NCI-H774 (cell line): Measurements from ENCODE around the gene HACD2.

Experiments used
- DNase-seq: peaks from one replicate; lab custom pipeline; 2025; lab: John Stamatoyannopoulos, UW

HACD2 gene

DNA sequence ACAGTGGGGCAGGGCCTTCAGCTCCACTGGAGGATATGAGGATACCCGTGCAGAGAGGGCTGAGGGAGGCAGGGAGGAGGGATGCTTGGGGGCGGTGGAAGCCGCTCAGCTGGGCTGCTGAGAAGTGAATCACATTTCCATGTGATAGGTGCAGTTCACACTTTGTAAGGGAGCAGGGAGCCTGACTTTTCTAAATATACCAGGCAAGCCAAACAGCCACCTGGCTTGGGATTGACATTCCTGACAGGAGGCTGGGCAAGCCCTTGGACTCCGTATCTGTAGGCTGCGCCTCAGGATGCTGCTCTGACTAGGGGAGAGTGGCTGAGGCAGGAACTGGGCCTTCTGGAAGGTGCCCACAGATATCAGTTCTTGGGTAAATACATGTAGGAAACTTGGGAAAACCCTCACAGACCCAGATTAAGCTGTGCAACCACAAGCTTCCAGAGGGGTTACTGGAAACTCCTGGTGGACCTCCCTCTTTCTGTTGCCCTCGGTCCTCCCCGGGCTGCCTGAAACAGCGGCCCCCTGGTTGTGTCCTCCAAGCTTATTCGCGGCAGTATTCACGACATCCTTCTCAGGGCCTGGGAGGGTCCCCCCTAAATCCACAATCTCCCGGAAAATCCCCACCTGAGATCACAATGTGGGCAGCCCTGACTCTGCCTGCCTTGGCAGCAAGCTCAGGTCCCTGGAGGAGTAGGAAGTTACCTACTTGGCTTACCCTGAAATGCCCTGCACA, 103.0 kb downstream of the HACD2 start:
- no peak for DNase-seq

DNA sequence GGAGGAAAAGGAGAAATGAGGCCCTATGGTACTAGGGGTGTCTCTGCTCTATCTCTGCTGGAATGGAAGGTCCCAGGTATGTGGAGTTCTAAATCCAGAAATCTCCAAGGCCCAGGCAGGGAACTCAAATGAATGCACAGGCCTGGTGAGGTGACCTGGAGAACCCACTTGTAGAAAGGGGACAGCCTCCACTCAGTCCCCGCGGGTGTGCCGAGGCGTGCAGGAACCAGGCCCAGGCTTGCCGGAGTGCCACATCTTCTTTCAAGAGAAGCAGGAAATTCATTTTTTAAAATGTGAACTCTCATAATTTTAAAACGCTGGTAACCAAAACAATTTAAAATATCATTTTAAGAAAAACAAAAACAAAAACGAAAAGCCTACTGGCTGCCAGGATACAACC, 103.8 kb downstream of the HACD2 start:
- no peak for DNase-seq

DNA sequence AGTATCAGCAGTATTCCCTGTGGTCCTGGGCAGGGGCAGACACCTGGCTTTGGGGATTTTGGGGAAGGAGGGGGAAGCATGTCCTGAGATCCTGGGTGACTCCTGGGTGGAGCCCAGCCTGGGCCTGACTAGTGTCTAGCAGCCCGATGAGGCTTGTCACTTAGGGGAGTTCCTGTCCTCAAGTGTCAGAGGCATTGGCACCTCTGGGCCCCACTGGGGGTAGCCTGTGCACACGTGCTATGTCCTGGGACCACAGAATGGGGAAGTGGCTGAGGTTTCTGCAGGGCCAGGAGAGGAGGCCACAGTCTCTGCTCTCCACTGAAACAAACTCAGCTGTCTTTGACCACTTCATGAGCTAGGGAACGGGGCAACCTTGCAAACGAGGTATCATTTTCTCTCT, 104.4 kb downstream of the HACD2 start:
- DNase-seq = no peak

DNA sequence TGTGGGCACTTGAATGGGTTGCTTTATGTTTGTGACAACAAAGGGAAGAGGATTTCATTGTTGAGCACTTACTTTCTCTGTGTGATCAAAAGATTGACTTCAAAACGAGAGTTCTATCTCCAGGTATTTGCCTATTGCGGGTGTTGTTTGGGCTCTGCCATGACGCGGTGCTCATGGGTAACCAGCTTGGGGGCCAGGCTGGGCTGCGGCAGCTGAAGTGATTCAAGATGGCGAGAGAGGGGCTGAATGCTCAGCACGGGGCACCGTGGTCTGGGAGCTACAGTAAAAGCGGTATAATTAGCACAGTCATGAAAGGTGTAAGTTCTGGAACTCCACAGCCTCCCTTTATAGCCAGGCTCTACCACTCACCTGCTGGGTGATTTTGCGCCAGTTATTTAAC, 105.0 kb downstream of the HACD2 start:
- no peak for DNase-seq

DNA sequence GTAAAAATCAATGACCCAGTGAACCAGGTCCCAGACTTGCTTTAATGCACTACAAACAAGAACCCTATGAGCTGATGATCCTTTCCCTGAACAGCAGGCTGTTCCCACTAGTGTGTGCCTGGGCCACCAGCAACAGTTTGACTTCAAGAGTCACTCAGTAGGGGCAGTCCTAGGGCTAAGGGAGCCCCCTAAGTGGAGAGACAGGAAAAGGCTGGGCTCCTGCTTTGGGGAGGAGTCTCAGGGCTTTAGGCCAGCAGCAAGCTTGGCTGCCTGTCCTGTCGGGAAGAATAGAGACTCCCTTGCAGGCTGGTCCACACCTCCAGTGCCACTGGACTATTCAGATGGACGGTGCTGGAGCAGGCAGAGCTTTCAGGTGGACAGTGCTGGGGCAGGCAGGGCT, 106.5 kb downstream of the HACD2 start:
- no peak for DNase-seq

DNA sequence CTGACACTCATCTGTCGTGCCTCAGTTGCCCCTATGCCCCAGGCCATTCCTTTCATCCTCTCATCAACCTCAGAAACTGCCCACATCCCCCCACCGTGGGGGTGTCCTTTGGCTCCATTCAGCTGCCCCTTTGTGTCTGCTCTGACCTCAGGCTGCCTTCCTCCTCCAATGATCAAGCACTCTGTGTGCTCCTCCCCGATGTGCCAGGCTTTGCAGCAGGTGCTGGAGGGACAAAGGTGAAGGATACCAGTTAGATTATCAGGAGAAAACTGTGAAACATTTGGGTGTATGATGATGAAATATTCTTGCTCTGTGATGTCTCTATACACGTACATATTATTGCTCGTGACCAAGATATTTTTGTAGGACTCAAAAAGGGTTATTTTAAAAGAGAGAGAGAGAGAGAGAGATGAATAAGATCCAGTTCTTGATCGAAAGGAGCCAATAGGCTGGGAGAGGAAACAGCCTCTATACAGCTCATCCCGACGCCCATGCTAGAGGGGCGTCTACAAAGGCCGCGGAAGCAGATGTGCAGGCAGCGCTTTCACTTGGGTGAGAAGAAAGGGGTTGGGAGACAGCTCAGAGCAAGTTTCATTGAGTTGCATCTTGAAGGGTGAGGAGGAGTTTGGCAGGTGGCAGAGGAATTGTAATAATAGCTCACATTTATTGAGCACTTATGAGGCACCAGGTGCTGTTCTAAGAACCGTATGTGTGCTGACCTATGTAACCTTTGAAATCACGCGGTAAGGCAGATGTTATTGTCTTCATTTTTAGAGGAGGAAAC, 107.7 kb downstream of the HACD2 start:
- DNase-seq = no peak

DNA sequence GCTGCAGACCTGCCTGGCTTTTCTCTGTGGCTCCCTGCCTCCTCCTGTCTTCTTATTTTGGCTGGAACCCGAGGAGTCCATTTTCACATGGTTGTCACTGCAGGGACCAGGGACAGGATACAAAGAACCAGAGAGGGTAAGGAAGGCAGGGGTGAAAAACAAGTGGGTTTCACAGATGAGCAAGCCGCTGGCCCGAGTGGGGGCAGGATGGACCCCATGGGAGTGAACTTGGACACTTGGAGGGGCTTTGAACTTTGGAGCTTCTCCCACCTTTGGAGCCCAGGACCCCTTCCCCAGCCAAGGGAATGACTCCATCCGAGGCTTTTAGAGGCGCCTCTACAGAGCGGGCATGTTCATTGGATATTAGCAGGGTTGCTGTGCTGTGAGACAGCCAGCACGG, 109.1 kb downstream of the HACD2 start:
- no peak for DNase-seq

DNA sequence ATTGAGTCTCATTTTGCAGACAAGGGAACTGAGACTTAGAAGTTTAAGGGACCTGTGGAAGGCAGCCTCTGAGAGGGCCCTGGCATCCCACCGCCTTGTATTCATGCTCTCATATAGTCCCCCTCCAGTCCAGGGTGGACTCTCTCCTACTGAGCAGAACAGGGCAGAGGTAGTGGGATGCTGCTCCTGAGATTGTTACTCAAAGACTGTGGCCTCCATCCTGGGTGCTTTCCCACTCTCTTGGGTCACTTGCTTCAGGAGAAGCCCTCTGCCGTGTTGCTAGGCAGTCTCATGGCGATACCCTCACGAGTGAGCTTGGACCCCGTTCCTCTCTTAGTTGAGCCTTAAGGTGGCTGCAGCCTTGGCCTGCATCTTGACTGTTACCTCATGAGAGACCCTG, 113.7 kb downstream of the HACD2 start:
- DNase-seq = no peak

DNA sequence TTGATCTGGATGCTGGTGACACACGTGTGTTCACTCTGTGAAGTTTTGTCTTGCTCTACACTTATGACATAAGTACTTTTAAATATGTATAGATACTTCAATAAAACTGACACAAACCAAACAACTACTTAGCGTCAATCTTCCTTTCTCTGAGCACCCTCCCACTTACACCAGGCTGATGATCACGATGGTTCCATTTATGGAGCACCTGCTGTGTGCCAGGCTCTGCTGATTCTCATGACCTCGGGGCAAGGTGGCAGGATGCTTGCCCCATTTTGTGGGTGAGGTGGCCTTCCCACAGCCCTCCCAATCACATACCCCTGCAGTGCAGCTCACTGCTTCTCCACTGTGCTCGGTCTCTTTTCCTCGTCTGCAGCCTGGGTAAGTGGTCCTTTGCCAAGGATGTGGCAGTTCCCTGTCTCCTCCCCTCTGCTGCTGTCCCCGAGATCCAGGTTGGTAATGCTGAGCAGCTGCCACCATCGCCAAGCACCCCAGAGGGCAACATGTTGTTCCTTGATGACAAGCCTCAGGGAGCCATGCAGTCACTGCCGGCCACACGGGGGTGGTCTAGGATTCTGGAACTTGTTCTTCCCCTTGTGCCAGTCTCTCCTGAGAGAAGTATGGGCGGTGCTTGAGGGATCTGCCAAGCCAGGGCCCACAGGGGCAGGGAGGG, 115.4 kb downstream of the HACD2 start:
- DNase-seq = no peak

DNA sequence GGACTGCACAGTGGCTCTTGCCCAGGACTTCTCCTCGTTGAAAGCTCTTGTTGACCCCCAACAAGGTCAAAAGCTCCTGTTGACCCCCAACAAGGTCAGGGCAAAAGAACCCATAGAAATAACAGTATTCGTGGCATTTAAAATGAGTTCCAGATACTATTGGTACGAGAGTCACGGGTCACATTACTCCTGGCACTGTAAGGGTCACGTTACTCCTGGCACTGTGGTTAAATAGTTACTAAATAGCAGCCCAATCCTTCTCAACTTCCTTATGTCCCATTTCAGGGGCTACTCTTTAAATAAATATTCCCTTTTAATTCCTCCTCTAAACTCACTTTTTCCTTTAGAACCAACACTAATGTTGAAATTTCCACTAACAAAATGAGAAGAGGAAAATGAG, 117.8 kb downstream of the HACD2 start:
- no peak for DNase-seq

DNA sequence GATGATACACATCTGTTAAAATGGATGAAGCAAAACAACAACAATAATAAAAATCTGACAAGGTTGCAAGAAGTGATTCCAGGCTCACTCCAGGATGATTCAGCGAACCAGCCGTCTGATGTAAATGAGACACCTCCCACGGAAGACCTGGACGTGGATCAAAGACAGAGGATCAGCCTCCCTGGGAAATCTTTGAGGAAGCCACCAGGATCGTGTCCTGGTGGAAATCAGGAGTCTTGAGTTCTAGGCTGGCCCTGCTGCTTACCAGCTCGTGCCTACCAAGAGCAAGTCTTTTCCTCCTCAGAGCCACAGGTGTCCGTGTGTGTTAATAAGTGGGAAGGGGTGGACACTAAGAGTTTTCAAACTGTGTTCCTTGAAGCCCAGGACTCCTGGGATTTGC, 120.6 kb downstream of the HACD2 start:
- no peak for DNase-seq

DNA sequence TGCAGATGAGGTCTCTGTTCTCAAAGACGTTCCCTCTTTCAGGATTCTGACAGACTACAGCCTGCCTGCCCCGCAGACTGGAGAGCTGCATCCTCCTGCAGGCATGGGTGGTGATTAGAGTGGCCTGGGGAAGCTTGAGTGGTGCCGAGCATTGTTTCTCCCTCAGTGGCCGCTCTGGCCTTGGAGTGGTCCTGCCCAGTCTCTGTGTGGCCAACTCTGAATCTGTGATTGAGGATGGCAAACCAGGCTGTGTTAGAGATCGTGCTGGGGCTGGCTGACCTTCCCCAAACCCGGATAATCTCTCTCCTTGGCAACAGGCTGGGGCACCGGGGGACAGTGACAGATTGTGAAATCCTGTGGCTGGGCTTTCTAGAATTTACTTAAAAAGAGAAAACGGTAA, 125.0 kb downstream of the HACD2 start:
- no peak for DNase-seq

DNA sequence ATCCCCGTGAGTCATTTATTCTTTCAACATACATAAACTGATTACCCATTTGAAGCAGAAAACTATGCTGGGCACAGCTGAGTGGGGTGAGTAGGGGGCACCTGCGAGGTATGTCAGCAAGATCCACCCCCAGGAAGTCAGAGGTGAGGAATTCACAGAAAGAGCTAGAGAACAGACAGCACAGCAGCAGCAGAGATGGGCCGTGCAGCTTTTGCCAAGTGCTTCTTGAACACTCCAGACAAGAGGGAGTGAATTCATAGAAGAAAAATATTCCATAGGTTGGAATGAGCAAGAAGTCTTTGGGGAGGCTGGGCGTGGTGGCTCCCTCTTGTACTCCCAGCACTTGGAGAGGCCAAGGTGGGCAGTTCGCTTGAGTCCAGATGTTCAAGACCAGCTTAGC, 126.6 kb downstream of the HACD2 start:
- no peak for DNase-seq

DNA sequence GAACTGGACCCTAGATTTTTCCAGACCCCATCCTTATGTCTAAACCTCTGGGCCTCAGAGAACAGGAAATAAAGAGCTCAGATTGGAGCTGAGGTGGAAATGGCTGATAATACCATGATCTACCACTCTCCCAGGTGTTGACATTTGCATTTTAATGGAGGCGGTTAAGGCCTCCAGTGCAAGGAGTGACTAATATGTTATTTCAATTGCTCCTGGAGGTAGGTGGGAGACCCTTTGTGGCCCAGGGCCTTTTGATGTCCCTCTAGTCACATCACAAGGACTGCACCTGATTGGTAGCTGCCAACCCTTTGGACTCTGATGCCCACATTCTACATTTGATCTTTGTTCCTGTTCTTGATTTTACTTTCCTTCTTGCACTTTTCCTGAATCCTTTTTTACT, 127.0 kb downstream of the HACD2 start:
- DNase-seq = no peak

DNA sequence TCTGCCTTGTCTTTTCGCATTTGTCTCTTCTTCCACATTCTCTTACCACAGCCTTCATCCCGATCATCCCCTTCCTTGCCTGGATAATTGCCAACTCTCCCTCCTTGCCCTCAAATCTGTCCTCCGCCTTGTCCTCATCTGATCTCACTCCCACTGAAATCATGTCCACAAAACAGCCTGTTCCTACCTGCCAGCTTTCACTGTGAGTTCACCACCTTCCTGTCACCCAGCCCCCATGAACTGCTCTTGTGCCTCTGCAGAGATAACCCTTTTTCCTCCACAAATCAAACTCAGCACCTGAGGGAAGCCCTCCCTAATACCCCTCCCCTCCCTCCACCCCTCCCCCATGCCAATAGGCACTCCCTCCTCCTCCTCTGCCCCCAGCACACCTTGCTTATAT, 131.2 kb downstream of the HACD2 start:
- no peak for DNase-seq

DNA sequence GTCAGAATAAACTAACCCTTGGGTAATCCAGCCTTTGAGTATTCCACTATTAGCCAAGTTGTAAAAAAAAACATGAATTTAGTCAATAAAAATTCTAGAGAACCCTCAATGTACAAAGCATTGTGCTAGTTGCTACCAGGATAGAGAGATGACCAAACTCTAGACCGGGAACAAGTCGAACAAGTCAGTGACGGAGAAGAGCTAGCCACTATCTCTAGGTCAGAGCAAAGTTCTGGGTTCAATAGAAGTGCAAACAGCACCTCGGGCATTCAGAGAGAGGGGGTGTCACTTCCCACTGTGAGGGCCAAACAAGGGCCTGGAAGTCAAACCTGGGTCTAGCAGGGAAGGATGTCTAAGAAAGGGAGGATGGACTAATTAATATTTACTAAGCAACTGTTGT, 133.7 kb downstream of the HACD2 start:
- DNase-seq = no peak

DNA sequence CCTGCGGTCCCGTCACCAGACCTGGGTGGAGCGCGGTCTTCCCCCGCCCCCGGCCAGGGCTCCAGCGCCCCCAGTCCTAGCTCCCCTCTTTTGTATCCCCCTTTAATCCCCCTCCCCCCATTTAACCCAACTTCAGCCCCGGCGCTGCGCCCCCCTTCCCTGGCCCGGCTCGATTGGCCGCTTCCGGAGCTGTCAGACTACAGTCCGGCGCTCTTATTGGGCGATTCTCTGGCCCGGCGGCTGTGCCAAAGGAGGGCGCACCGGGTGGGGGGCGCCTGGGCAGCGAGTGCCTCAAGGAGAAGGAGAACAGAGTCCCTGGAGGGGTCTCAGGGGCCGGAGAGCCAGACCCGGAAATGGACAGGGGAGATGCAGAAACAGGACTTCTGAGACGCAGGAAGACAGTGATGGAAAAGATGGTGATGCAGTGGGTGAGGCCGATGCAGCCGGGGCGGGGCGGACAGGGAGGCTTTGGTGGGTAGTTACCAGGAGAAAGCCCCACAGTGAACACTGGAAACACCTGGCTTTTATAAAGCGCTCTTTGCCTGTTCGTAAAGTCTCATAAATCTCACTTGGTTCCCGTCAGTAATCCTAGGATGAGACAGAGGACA, 134.8 kb downstream of the HACD2 start:
- DNase-seq = no peak

DNA sequence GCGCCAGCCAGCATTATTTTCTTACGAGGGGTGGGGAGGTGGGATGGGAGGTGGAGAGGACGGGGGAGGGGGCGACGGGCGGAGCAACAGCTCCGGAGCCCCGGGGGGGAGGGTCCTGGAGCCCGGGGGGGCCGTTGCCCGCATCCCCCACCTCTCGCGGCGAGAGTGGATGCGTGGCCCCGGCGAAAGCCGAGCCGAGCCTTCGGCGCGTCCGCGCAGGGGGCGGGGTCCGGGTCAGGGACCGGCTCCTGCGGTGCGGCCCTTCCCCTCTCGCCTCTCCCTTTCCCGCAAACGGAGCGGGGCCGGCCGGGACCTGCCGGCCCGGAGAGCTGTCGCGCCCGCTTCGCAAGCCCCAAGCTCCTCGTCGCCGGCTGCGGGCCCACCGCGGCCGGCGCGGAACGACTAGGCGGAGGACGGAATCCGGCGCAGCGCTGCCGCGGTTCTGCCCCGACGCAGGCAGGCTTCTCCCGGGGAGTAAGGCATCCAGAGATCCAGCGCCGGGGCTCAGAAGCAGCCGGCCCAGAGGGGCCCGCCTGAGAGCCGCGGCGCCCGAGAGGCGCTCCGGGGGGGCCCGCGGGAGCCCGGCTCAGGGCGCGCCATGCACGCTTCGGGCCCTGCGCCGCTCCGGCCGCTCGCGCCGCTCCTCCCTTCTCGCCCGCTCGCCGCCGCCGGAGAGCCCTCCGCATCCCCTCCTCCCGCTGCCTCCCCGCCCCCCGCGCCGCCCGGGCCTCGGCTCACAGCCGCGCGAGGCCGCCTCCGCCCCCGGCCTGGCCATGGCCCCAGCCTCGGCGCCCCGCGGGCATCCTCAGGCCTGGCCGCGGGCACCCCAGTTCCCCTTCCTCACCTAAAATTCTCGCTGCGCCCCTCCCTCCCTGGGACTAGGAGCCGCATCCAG, 135.5 kb downstream of the HACD2 start:
- DNase-seq = no peak

DNA sequence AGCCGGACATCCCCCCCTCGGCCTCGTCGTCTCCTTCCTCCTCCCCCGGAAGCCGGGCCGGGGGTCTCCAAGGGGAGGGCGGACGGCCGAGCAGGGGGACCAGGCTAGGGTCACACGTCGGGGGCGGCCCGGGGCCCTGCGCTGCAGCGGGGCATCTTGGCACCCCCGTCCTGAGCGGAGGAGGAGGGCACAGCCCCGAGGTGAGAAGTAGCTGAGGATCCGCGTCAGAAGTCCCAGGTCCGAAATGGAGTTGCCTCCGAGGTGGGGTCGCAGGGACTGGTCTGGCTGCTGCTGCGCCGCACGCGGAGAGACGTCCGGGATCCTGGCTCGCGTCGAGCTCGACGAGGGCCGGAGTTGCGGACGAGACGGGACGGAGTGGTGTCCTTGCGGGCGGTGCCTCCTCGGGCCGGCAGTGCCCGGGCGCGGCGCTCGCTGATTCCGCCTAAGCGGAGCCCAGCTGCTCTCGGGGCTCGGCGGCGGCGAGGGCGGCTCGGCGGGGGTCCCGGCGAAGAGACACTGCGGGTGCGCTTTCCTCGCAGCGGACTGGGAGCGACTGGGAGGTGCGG, 136.2 kb downstream of the HACD2 start, which contains the start of gene ADCY5:
ADCY5 (minus strand) TSS at position 555 of the 566 bp plus-strand sequence; CDS start at position 10, 545 bp downstream.
- DNase-seq = no peak

DNA sequence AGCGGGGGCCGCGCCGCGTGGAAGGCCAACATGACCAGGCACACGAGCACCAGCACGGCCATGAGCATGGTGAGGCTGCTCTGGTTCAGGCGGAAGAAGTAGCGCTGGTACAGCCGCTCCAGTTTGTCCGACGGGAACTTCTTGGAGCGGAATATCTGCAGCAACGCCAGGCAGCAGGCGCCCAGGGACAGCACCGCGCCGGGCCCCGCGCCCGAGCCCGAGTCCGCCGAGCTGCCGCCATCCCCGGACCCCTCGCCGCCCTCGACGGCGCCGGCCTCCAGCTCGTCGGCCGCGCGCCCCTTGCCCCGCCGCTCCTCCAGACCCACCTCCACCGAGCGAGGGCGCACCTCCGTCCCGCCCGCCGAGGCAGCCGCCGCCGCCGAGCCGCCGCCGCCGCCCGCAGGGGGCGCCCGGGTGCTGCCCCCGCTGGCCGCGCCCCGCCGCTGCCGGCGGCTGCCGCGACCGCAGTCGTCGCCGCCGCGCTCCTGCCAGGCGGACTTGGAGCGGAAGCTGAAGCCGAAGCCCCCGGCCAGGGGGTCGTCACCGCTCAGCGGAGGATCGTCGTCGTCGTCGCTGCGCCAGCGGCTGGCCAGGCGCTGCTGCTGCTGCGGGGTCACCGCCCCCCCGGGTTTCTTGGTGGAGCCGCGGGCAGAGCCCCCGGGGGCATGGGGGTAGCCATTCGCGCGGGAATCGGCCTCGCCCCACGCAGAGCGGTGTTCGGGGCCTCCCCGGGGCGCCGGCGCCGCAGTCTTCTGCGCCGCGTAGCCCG, 136.9 kb downstream of the HACD2 start:
- DNase-seq = no peak

DNA sequence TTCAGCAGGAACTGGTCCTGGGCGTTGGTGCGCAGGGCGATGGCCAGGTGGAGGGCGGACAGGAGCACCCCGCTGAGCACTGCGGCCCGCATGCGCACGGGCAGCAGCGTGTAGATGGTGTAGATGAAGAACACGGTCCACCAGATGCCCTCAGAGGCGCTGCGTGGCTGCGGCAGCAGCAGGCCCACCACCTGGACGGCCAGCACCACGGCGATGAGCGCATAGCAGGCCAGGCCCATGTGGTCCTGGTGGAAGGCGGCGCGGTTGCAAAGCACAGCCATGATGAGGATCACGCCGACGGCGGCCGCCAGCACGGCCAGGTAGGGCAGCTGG, 137.5 kb downstream of the HACD2 start:
- DNase-seq = no peak
